Measurements from ENCODE around the gene BARX1. TPM values are rescaled to one million over a fixed set of nuclear protein-coding genes. Genes with fewer than 3 reads are reported as not detected.
"Not testable (repeated sequence)": the region's sequence is repeated elsewhere in the genome, so short reads cannot be mapped to it uniquely, and the experiment has no call there.

The BARX1 gene, protein sequence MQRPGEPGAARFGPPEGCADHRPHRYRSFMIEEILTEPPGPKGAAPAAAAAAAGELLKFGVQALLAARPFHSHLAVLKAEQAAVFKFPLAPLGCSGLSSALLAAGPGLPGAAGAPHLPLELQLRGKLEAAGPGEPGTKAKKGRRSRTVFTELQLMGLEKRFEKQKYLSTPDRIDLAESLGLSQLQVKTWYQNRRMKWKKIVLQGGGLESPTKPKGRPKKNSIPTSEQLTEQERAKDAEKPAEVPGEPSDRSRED
- not detected for total RNA-seq

GRCh38 chr9:93955111-93955980 is at the start of gene BARX1:
BARX1 (minus strand) TSS chr9:93955355; CDS start chr9:93955146, 209 bp downstream.
- DNase-seq (ENCODE audit: low read depth in 2 of 3, low spot score in 2 of 3): peak in 1 of 3 donors; percentile 59

- peak in 2 of 3 donors; percentile 53 to 77 for DNase-seq (ENCODE audit: low read depth in 2 of 3, low spot score in 2 of 3)
Observed at GRCh38 chr9:94002316-94003140, 47.4 kb upstream of the BARX1 start.

DNA sequence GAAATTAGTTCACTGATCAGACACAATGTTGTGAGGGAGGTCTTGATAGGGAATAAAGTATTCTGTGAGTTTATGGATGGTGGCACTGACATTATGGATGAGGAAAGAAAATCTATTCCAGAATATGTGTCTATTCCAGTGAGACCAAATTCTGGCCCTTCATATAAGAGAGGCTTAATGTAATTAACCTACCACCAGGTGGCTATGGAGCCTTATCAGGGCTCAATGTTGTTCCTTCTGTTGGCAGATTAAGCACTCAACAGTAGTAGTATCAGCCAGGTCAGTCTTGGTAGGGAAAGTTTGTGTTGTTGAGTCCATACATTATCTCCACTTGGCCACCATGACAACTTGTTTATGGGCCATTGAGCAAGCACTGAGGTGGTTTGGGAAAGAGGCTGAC is 41.7 kb upstream of the BARX1 start:
- no peak for DNase-seq (ENCODE audit: low read depth in 2 of 3, low spot score in 2 of 3)

DNA sequence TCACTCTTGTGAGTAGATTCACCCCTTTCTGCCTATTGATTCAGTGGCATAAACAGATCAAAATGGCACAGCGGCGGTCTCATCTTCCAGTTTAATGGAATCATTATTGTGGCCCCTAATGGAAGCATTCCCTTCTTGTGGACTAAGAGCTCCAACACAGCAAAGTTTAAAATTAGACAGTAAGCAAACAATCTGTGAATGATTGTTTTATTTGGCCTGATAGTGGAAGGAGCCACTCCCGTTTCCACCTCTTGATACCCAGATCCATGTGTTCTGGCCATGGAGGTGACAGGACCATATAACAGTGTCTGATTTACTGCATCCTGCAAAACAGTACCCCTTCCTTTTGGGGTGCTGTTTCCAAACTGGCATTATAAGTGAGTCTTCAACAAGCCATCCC is 41.2 kb upstream of the BARX1 start:
- DNase-seq (ENCODE audit: low read depth in 2 of 3, low spot score in 2 of 3): no peak

DNA sequence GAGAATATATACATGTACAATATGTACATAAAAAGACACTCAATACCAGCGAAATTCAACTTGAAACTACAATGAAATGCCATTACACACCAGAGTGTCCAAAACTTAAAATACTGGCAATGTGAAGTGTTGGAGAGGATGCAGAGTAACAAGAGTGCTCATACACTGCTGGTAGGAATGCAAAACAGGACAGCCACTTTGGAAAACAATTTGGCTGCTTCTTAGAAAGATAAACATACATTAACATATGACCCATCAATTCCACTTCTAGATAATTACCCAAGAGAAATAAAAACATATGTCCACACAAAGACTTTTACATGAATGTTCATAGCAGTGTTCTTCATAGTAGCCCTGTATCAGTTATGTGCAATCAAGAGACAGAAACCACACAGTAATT is 39.4 kb upstream of the BARX1 start:
- no peak for DNase-seq (ENCODE audit: low read depth in 2 of 3, low spot score in 2 of 3)

GRCh38 chr9:93994132-93994531 is 39.0 kb upstream of the BARX1 start:
- no peak for DNase-seq (ENCODE audit: low read depth in 2 of 3, low spot score in 2 of 3)

- DNase-seq (ENCODE audit: low read depth in 2 of 3, low spot score in 2 of 3): no peak
Observed at GRCh38 chr9:93992830-93993229, 37.7 kb upstream of the BARX1 start.

GRCh38 chr9:93990448-93990847 is 35.3 kb upstream of the BARX1 start:
- no peak for DNase-seq (ENCODE audit: low read depth in 2 of 3, low spot score in 2 of 3)

DNA sequence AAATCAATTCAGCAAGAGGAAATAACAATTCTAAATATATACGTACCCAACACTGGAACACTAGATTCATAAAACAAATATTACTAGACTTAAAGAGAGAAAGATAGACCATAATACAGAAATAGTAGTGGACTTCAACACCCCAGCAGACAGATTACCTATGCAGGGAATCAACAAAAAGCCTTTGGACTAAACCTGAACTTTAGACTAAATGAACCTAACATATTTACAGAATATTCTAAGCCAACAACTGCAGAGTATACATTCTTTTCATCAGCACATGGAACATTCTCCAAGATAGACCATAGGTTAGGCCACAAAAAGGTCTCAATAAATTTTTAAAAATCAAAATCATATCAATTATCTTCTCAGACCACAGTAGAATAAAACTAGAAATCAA is 32.9 kb upstream of the BARX1 start:
- DNase-seq (ENCODE audit: low read depth in 2 of 3, low spot score in 2 of 3): no peak

DNA sequence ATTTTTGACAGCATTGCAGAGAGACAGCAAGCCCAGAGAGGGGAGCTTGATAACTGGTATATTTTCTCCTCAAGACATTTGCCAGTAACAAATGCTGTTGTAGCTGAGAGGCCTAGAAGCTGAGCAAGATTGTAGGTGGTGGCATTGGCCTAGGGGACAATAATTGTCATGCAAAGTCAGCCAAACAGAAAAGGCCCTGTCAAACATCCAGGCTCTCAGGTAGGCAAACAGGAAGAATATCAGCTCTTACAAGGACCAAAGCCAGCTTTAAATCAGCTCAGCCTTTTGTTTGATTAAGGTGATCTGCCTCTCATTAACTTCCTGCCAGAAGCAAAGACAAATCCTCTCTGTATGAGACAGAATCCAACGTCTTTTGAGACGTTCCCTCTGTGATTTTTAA is 29.7 kb upstream of the BARX1 start:
- DNase-seq (ENCODE audit: low read depth in 2 of 3, low spot score in 2 of 3): no peak

- DNase-seq (ENCODE audit: low read depth in 2 of 3, low spot score in 2 of 3): no peak
Observed at GRCh38 chr9:93983875-93984274, 28.7 kb upstream of the BARX1 start.

DNA sequence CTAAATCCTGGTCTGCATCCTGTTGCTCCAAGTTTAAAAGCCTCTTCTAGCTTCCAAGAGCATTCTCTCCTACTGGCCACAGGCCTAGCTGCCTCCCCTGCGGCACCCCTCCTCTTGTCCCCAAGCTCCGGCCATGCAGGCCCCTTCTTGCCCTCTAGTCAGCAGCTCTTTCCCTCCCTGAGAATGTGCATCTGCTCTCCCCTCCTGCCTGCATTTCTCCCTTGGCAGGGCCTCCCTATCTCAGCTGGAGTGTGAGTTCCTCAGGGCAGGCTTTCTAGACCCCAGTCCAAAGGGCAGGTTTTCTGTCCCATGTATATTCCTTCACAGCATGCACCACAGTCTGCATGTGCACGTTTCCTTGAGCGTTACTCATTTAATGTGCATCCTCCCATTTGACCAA is 24.6 kb upstream of the BARX1 start:
- DNase-seq (ENCODE audit: low read depth in 2 of 3, low spot score in 2 of 3): no peak

- no peak for DNase-seq (ENCODE audit: low read depth in 2 of 3, low spot score in 2 of 3)
Observed at GRCh38 chr9:93978551-93978950, 23.4 kb upstream of the BARX1 start.

- DNase-seq (ENCODE audit: low read depth in 2 of 3, low spot score in 2 of 3): no peak
Observed at GRCh38 chr9:93976973-93977372, 21.8 kb upstream of the BARX1 start.

GRCh38 chr9:93976081-93976480 is 20.9 kb upstream of the BARX1 start:
- DNase-seq (ENCODE audit: low read depth in 2 of 3, low spot score in 2 of 3): no peak

GRCh38 chr9:93975262-93975661 is 20.1 kb upstream of the BARX1 start:
- no peak for DNase-seq (ENCODE audit: low read depth in 2 of 3, low spot score in 2 of 3)

DNA sequence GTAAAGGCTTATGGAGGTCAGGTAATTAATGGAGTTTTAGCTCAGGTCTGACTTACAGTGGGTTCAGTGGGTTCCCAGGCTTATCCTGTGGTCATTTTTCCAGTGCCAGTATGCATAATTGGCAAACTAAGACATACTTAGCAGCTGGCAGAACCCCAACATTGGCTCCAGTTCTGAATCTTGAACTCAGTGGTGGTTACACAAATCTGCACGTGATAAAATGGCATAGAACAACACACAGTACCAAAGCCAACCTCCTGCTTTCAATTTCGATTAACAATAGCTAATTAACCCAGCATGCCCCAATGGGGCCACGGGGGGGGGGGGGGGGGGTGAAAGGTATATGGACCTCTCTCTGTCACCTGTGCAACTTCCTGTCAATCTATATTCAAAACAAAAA is 19.0 kb upstream of the BARX1 start:
- DNase-seq (ENCODE audit: low read depth in 2 of 3, low spot score in 2 of 3): no peak

DNA sequence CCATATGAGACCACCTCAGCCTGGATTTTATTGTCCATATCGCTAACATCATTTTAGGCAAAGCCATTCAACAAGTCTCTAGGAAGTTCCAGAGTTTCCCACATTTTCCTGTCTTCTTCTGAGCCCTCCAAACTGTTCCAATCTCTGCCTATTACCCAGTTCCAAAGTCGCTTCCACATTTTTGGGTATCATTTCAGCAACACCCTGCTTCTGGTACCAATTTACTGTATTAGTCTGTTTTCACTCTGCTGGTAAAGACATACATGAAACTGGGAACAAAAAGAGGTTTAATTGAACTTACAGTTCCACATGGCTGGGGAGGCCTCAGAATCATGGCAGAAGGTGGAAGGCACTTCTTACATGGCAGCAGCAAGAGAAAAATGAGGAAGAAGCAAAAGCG is 17.5 kb upstream of the BARX1 start:
- not testable (repeated sequence) for DNase-seq (ENCODE audit: low read depth in 2 of 3, low spot score in 2 of 3)

GRCh38 chr9:93969328-93969661 is 14.1 kb upstream of the BARX1 start:
- DNase-seq (ENCODE audit: low read depth in 2 of 3, low spot score in 2 of 3): no peak

DNA sequence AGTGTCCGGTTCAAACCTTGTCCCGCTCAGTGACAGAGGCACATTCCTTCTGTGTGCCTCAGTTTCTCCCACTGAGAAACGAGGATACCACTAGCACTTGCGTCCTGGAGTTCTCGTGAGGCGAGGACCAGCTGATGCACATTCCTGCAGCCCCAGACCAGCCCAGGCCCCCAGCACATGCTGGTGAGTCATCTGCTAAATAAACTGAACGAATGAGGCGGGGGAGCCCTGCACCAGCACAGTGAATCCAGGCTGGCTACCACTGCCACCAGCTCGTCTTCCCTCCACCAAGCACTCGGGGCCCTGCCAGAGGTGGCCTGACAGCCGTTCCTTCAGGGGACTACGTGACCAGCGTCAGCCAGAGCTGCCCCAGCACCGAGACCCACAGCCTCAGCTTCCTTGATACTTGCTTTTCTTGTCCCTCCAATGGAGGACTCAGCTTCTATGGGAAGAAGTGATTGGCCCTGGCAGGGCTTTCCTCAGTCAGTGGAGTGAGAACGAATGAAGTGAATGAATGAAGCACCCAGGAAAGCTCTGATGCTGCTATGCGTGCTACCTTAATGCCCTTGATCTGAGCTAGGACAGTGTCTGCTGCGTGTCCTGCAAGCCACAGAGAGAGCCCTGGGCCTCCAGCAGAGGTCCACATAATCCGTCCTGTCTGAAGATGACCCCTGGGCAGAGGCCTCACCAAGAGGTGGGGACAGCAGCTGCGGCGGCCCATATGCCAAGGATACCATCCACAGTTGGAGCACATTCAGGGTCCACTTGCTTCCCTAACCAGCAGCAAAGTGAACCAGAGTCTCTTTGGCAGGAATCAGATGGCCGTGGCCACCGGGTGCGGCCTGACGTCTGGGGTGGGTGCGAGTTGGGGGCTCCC is 13.5 kb upstream of the BARX1 start:
- no peak for DNase-seq (ENCODE audit: low read depth in 2 of 3, low spot score in 2 of 3)
